Mammary epithelial cell (primary cell): ENCODE results near the gene PKIB.

Source experiments
- EZH2 ChIP-seq: IDR thresholded peaks from 2 replicates; pipeline ENCODE4 v1.6.1; 2012; ENCODE audit warnings: low read length, inconsistent platforms, borderline replicate concordance
- TF ChIP-seq, protein P1 (sequence below), 2 donors: IDR thresholded peaks in 1 of 2; conservative IDR thresholded peaks in 1 of 2; 2 replicates each; pipeline ENCODE4 v1.5.1; 2011 to 2012; ENCODE audit warnings: inconsistent platforms in 2 of 2, low read length in 2 of 2, mild to moderate bottlenecking in 2 of 2, control low read depth in 1 of 2, low read depth in 1 of 2; ENCODE audit not compliant: insufficient read depth in 1 of 2; ENCODE audit errors: extremely low read depth in 1 of 2

DNA sequence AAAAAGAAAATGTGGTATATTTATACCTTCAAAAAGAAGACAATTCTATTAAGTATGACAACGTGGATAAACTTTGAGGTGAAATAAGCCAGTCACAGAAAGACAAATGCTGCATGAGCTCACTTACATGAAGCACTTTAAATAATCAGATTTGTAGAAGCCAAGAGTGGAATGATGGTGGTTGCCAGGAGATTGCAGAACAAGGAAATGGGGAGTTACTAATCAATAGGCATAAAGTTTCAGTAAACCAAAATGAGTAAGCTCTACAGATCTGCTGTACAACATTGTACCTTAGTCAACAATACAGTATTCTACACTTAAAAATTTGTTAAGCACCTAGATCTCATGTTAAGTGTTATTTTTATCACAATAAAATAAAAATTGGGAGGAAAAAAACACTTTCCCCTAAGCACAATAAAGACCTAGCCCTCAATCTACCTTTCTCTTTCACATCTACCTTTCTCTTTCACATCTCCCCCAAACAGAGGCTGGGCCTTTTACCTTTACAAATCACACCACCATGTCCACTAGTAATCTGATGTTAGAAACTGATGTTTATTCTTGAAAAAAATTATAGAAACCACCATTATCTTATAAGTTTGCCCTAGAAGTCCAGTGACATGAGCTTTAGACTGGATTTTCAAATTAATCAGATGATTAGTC lies 73.9 kb downstream of the PKIB start:
- TF ChIP-seq, protein P1, sequence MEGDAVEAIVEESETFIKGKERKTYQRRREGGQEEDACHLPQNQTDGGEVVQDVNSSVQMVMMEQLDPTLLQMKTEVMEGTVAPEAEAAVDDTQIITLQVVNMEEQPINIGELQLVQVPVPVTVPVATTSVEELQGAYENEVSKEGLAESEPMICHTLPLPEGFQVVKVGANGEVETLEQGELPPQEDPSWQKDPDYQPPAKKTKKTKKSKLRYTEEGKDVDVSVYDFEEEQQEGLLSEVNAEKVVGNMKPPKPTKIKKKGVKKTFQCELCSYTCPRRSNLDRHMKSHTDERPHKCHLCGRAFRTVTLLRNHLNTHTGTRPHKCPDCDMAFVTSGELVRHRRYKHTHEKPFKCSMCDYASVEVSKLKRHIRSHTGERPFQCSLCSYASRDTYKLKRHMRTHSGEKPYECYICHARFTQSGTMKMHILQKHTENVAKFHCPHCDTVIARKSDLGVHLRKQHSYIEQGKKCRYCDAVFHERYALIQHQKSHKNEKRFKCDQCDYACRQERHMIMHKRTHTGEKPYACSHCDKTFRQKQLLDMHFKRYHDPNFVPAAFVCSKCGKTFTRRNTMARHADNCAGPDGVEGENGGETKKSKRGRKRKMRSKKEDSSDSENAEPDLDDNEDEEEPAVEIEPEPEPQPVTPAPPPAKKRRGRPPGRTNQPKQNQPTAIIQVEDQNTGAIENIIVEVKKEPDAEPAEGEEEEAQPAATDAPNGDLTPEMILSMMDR (conservative IDR thresholded peaks at IDR 0.05 in 1 of 2, IDR thresholded peaks at IDR 0.05 in 1 of 2; ENCODE audit: extremely low read depth in 1 of 2, insufficient read depth in 1 of 2, low read depth in 1 of 2, low read length in 2 of 2) = no peak
- TF ChIP-seq EZH2 = no peak
